GM10266 (cell line): ENCODE data around the gene CRADD.

Experiments used
- DNase-seq: peaks from one replicate; pipeline ENCODE4 v3.0.0; 2012; ENCODE audit errors: extremely low spot score
- TF ChIP-seq, protein P1 (sequence below): IDR thresholded peaks from 2 replicates; pipeline ENCODE4 v1.5.1; 2012; ENCODE audit warnings: mild to moderate bottlenecking, low read depth; ENCODE audit not compliant: control insufficient read depth, insufficient read depth; ENCODE audit errors: missing control alignments

CRADD gene

DNA sequence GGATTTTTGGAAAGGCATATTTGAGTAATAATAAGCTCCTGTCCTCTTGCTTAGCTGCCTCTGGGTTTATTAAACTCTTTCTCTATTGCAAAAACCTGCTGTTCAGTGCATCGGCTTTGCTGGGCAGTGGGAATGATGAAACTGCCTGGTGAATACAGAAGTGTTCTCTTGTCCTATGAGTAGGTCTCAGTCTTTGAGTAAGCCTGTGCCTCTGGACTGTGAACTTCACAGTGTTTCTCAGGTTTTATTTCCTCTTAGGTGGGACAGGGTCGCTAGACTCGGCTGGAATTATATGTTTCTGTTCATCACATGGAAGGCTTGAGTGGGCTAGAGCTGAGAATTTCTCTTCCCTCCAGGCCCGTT, 46.4 kb downstream of the CRADD start:
- TF ChIP-seq, protein P1, sequence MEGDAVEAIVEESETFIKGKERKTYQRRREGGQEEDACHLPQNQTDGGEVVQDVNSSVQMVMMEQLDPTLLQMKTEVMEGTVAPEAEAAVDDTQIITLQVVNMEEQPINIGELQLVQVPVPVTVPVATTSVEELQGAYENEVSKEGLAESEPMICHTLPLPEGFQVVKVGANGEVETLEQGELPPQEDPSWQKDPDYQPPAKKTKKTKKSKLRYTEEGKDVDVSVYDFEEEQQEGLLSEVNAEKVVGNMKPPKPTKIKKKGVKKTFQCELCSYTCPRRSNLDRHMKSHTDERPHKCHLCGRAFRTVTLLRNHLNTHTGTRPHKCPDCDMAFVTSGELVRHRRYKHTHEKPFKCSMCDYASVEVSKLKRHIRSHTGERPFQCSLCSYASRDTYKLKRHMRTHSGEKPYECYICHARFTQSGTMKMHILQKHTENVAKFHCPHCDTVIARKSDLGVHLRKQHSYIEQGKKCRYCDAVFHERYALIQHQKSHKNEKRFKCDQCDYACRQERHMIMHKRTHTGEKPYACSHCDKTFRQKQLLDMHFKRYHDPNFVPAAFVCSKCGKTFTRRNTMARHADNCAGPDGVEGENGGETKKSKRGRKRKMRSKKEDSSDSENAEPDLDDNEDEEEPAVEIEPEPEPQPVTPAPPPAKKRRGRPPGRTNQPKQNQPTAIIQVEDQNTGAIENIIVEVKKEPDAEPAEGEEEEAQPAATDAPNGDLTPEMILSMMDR = no peak
- DNase-seq = no peak

DNA sequence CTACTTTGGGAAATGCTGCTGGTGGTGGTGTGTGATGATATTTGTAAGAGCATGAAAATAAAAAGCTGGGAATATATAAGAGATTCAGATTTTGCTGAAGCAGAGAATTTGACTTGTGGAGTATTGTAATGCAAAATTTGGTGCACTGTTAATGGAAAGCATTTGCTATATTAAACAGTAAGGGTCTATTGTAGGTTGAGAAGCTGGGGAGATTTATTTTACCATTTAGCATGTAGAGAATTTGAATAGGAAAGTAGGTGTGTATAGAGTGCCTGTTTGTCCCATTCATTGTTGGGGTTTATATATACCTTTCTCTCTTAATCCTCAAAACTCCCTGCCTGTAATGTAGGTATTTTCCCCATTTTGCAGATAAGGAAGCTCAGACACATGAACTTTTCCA, 48.4 kb downstream of the CRADD start:
- TF ChIP-seq, protein P1 = no peak
- DNase-seq = no peak

DNA sequence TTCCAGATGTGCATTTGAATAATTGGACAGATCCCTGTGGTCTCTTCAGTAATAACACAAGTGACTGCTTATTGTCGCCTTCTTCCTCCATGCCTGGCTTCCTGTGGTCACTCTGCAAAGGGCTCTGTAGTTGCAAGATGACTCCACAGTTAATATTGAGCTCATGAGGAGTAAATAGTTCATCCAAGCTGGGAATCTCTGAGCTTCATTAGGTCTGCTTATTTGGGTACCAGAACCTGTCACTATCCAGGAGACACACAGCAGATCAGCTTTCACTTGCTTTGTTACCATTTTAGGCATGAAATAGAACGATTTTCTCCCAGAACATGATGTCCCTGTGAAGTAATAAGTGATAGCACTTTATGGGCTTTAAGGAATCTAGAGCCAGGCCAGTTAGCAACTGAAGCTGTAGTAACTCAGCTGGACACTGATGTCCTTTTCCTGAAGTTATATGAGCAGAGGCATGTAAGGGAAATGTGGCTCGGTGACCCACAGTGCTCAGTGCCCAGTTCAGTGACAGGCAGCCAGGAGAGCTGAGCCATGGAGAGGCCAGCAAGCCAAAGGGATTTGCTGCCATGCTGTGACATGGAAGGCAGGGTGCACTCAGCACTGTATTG, 50.1 kb downstream of the CRADD start:
- TF ChIP-seq, protein P1 = no peak

DNA sequence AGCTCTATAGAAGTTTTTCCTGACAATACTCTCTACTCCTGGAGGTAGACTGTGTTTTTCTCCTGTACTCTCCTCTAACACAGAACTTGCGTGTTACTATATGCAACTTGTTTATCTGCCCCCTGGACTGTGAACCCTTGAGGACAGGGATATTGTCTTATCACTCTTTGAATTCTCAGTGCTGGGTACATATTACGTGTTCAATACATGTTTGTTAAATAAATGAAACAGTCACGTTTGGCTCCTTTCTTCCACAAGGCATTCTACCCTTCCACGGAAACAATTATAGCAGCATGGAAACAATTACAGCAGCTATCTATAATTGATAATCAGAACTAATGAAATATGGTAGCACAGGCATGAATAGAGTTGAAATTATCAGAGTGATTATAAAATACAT, 50.7 kb downstream of the CRADD start:
- no peak for DNase-seq
- TF ChIP-seq, protein P1 = no peak

More for the DNA sequence above, 50.1 kb downstream of the CRADD start:
- no peak for DNase-seq

DNA sequence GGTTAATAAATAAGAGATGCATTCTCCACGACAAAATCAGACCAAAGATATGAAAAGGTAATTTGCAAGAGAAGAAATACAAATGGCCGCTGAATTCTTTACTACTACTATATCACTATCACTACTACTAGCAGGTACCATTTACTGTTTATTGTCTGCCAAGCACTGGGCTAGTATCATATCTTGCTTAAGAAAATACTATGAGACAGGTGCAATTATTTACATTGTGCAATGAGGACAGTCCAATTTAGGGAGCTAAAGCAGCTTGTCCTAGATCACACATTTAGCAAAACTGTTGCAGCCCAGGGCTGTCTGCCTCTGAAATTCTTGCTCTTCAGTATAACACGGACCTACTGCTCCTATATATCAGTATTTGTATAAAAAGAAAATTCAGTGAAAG, 52.8 kb downstream of the CRADD start:
- TF ChIP-seq, protein P1 = no peak
- DNase-seq = no peak

DNA sequence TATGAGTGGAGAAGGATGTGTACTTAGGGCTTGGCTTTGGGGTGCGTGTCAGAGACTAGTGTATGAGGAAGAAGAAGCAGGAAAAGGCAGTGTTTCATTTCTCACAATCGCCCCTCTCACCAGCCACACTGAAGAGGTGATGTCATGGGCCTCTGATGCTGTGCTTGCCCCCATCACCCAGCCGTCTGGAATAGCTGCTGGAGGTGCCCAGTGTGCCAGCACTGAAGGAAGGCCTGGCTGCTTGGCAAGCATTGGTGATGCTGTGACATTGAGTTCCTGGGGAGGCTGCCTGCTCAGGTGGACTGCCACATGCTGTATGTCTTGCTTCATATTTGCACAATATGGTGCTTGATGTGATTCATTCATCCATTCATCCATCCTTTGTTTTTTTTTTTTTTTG, 56.2 kb downstream of the CRADD start:
- DNase-seq = no peak
- TF ChIP-seq, protein P1 = no peak

DNA sequence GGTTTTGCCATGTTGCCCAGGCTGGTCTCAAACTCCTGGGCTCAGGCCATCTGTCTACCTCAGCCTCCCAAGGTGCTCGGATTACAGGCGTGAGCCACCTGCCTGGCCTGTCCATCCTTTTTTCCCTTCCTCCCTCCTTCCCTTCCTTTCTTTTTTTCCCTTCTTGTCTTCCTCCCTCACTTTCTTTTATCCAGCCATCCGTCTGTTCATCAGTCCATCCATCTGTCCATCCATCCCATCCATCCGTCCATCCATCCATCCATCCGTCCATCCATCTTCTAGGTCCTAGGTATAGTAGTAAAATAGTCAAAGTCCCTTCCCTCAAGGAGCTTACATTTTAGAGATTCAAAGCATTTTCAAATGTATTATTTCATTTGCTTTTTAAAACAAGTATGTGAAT, 56.8 kb downstream of the CRADD start:
- DNase-seq = no peak
- TF ChIP-seq, protein P1 = no peak
